ENCODE measurements around the gene HOXD13.

DNA sequence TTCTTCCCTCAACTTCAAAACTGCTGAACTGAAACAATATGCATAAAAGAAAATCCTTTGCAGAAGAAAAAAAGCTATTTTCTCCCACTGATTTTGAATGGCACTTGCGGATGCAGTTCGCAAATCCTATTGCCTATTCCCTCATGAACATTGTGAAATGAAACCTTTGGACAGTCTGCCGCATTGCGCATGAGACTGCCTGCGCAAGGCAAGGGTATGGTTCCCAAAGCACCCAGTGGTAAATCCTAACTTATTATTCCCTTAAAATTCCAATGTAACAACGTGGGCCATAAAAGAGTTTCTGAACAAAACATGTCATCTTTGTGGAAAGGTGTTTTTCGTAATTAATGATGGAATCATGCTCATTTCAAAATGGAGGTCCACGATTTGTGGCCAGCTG is 45.4 kb downstream of the HOXD13 start:
- TF ChIP-seq, protein P1, sequence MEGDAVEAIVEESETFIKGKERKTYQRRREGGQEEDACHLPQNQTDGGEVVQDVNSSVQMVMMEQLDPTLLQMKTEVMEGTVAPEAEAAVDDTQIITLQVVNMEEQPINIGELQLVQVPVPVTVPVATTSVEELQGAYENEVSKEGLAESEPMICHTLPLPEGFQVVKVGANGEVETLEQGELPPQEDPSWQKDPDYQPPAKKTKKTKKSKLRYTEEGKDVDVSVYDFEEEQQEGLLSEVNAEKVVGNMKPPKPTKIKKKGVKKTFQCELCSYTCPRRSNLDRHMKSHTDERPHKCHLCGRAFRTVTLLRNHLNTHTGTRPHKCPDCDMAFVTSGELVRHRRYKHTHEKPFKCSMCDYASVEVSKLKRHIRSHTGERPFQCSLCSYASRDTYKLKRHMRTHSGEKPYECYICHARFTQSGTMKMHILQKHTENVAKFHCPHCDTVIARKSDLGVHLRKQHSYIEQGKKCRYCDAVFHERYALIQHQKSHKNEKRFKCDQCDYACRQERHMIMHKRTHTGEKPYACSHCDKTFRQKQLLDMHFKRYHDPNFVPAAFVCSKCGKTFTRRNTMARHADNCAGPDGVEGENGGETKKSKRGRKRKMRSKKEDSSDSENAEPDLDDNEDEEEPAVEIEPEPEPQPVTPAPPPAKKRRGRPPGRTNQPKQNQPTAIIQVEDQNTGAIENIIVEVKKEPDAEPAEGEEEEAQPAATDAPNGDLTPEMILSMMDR (IDR thresholded peaks at IDR 0.05; ENCODE audit: insufficient read depth, low read length, poor library complexity, severe bottlenecking): no peak
- no peak for TF ChIP-seq EZH2phosphoT487 (conservative IDR thresholded peaks at IDR 0.05; ENCODE audit: low read length)
